Panc1 (cell line): ENCODE results near the gene HSPA13.

ENCODE experiments used
- CTCF ChIP-seq: fragments of 450-650 bp; IDR thresholded peaks from 2 replicates; pipeline ENCODE4 v1.5.1; 2017; ENCODE audit warnings: mild to moderate bottlenecking
- POLR2AphosphoS5 ChIP-seq: IDR thresholded peaks from 2 replicates; pipeline ENCODE4 v1.6.1; 2012; ENCODE audit warnings: mild to moderate bottlenecking, low read depth, low read length, moderate library complexity

DNA sequence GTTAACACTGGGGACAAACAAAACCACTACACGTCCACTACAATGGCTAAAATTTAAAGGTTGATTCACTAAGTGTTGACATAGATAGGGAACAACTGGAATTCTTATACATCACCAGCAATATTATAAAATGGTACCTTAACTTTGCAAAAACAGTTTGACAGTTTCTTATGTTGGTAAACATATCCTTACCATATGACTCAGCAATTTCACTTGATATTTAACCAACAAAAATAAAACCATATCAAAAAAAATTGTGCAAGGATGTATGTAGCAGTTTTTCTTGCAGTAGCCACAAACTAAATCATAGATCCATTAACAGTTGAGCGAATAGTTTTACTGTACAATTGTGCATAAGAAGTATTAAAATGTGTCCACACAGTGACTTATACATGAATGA lies 5.3 kb upstream of the HSPA13 start:
- no peak for TF ChIP-seq CTCF
- TF ChIP-seq POLR2AphosphoS5: no peak
